K562 (cell line): ENCODE data around the gene MYO3B. TPM values are rescaled to one million over a fixed set of nuclear protein-coding genes. Genes with fewer than 3 reads are reported as not detected.
"Not testable (repeated sequence)": the region's sequence is repeated elsewhere in the genome, so short reads cannot be mapped to it uniquely, and the experiment has no call there.

Source experiments
- ATAC-seq: fragments of 200-7000 bp; cut with Tn5 transposase; 3 replicates; pipeline ENCODE4 v1.9.1; 2020; ENCODE audit warnings: moderate library complexity
- BruUV-seq: library from RNA; stranded (reverse); fragments of 400-500 nt; replicated peaks from 2 replicates; lab custom pipeline; 2021; lab: Mats Ljungman, UMichigan
- CTCF ChIA-PET: fragments of 300-600 bp; formaldehyde crosslinking; extraction: SDS; loops from one replicate; lab custom pipeline; 2021; ENCODE audit warnings: low intra/inter-chr PET ratio; lab: Yijun Ruan, JAX
- POLR2A ChIA-PET: fragments of 300-600, 350-650 bp; sonication (Branson Sonifier 250); formaldehyde crosslinking; extraction: SDS; loops from one replicate; lab custom pipeline; 2021; ENCODE audit warnings: antibody characterized with exemption, inconsistent platforms; lab: Yijun Ruan, JAX
- DNase-seq, 4 experiments: peaks; one replicate each; pipeline versions ENCODE4 v3.0.0 to v3.0.0-alpha.2; 2011 to 2018; ENCODE audit warnings: low spot score in 3 of 4, mixed read lengths in 3 of 4; ENCODE audit errors: extremely low read depth in 1 of 4
- FAIRE-seq: peaks from 2 replicates; lab custom pipeline; 2011; peaks lifted over from hg19 to GRCh38; lab: Jason Lieb, UNC
- H2AFZ ChIP-seq: 2 replicates; pipeline ENCODE4 v1.6.0; 2011; ENCODE audit warnings: low read depth, low read length, control low read depth, inconsistent platforms
- H3K27ac ChIP-seq: fragments of 200-600 bp; 3 replicates; pipeline ENCODE4 v1.8.0; 2011; ENCODE audit warnings: low read depth, mild to moderate bottlenecking, control low read depth, inconsistent platforms, low read length, moderate library complexity, mixed read lengths; ENCODE audit errors: extremely low read depth
- H3K27me3 ChIP-seq, 2 experiments: fragments of 300-600 bp in 1 of 2; 2 replicates in 1 of 2; 3 replicates in 1 of 2; pipeline versions ENCODE4 v1.6.0 to v1.8.0; 2011; ENCODE audit warnings: inconsistent platforms in 2 of 2, low read length in 2 of 2, mild to moderate bottlenecking in 1 of 2, mixed read lengths in 1 of 2, moderate library complexity in 1 of 2; ENCODE audit not compliant: control insufficient read depth in 2 of 2, insufficient read depth in 2 of 2
- H3K36me3 ChIP-seq: fragments of 300-600 bp; 3 replicates; pipeline ENCODE4 v1.8.0; 2011; ENCODE audit warnings: mild to moderate bottlenecking, low read length, inconsistent platforms; ENCODE audit not compliant: control insufficient read depth, insufficient read depth
- H3K4me1 ChIP-seq, 2 experiments: fragments of 200-600 bp in 1 of 2; replicated peaks in 1 of 2; 2 replicates in 1 of 2; 3 replicates in 1 of 2; pipeline versions ENCODE4 v1.5.1 to v1.8.0; 2011; ENCODE audit warnings: inconsistent platforms in 2 of 2, low read length in 2 of 2, mild to moderate bottlenecking in 1 of 2, mixed read lengths in 1 of 2, moderate library complexity in 1 of 2; ENCODE audit not compliant: control insufficient read depth in 2 of 2, insufficient read depth in 2 of 2
- H3K4me2 ChIP-seq: 2 replicates; pipeline ENCODE4 v1.6.1; 2011; ENCODE audit warnings: low read length, control low read depth, inconsistent platforms, mixed read lengths; ENCODE audit not compliant: insufficient read depth
- H3K4me3 ChIP-seq: fragments of 200-600 bp; sonication (generic), shearing (Covaris generic); 2 replicates; pipeline ENCODE4 v1.5.1; 2016; ENCODE audit warnings: control low read depth, inconsistent platforms
- H3K79me2 ChIP-seq: fragments of 200-600 bp; 3 replicates; pipeline ENCODE4 v1.8.0; 2011; ENCODE audit warnings: low read length, inconsistent platforms; ENCODE audit not compliant: control insufficient read depth, insufficient read depth
- H3K9ac ChIP-seq, 2 experiments: 2 replicates each; pipeline versions ENCODE4 v1.6.0 to v1.6.1; 2011; ENCODE audit warnings: low read depth in 2 of 2, low read length in 2 of 2, control low read depth in 1 of 2, inconsistent platforms in 1 of 2, mild to moderate bottlenecking in 1 of 2, mixed read lengths in 1 of 2; ENCODE audit not compliant: insufficient read depth in 1 of 2
- H3K9me1 ChIP-seq: one replicate; pipeline ENCODE4 v1.6.0; 2011; ENCODE audit warnings: inconsistent platforms, mild to moderate bottlenecking, low read length, moderate library complexity; ENCODE audit not compliant: control insufficient read depth, insufficient read depth
- H3K9me3 ChIP-seq: replicated peaks from 2 replicates; pipeline ENCODE4 v1.5.1; 2011; ENCODE audit warnings: low read depth, low read length, inconsistent platforms; ENCODE audit not compliant: control insufficient read depth, insufficient read depth
- H4K20me1 ChIP-seq: replicated peaks from 2 replicates; pipeline ENCODE4 v1.6.1; 2011; ENCODE audit warnings: low read length, inconsistent platforms, mixed read lengths; ENCODE audit not compliant: control insufficient read depth, insufficient read depth
- ARNT ChIP-seq, 2 experiments: fragments of 450-650 bp; IDR thresholded peaks; 2 replicates each; pipeline ENCODE4 v1.6.1; 2016; ENCODE audit warnings: mild to moderate bottlenecking in 1 of 2
- ELF4 ChIP-seq: fragments of 450-650 bp; formaldehyde crosslinking; IDR thresholded peaks from 2 replicates; pipeline ENCODE4 v1.4.0; 2022; ENCODE audit warnings: missing genetic modification characterization
- FOXA3 ChIP-seq, 2 experiments: fragments of 450-650 bp in 1 of 2; sonication (generic) in 1 of 2; formaldehyde crosslinking; IDR thresholded peaks in 1 of 2; conservative IDR thresholded peaks in 1 of 2; 2 replicates each; pipeline versions ENCODE4 v1.4.0 to v1.8.0; 2020 to 2022; ENCODE audit warnings: mild to moderate bottlenecking in 2 of 2, missing genetic modification reagents in 1 of 2
- HDAC2 ChIP-seq: fragments of 450-650 bp; IDR thresholded peaks from 2 replicates; pipeline ENCODE4 v1.6.1; 2016; ENCODE audit warnings: mild to moderate bottlenecking
- LCOR ChIP-seq: sonication (generic); formaldehyde crosslinking; IDR thresholded peaks from 2 replicates; pipeline ENCODE4 v1.8.0; 2022; ENCODE audit warnings: mild to moderate bottlenecking, missing genetic modification reagents
- MAZ ChIP-seq, 2 experiments: fragments of 450-650 bp in 1 of 2; sonication (generic) in 1 of 2; formaldehyde crosslinking; IDR thresholded peaks in 1 of 2; conservative IDR thresholded peaks in 1 of 2; 2 replicates each; pipeline versions ENCODE4 v1.4.0 to v1.5.0; 2020; ENCODE audit warnings: mild to moderate bottlenecking in 1 of 2, missing genetic modification reagents in 1 of 2
- PHB ChIP-seq: fragments of 250-450 bp; sonication (Bioruptor Pico); IDR thresholded peaks from 2 replicates; pipeline ENCODE4 v1.5.0; 2021
- PHB2 ChIP-seq: fragments of 450-650 bp; IDR thresholded peaks from 2 replicates; pipeline ENCODE4 v1.6.1; 2017; ENCODE audit warnings: low read depth
- RFX7 ChIP-seq: fragments of 250-450 bp; sonication (Bioruptor Pico); IDR thresholded peaks from 2 replicates; pipeline ENCODE4 v1.5.1; 2021; ENCODE audit warnings: mild to moderate bottlenecking
- TCF3 ChIP-seq: sonication (generic); formaldehyde crosslinking; IDR thresholded peaks from 2 replicates; pipeline ENCODE4 v1.4.0; 2020; ENCODE audit warnings: mild to moderate bottlenecking, missing genetic modification reagents
- ZNF444 ChIP-seq: fragments of 250-450 bp; sonication (Bioruptor Pico); IDR thresholded peaks from 2 replicates; pipeline ENCODE4 v1.4.0; 2020; ENCODE audit warnings: mild to moderate bottlenecking, moderate library complexity
- ZNF695 ChIP-seq: fragments of 450-650 bp; formaldehyde crosslinking; IDR thresholded peaks from 2 replicates; pipeline ENCODE4 v1.4.0; 2020; ENCODE audit warnings: mild to moderate bottlenecking, moderate library complexity
- ZNF780A ChIP-seq: fragments of 250-450 bp; sonication (Bioruptor Pico); IDR thresholded peaks from 2 replicates; pipeline ENCODE4 v1.5.0; 2021; ENCODE audit warnings: mild to moderate bottlenecking
- ZNF79 ChIP-seq: fragments of 250-450 bp; sonication (Bioruptor Pico); IDR thresholded peaks from 2 replicates; pipeline ENCODE4 v1.4.0; 2020; ENCODE audit warnings: low read depth, mild to moderate bottlenecking, moderate library complexity
- WGBS: fragments of 100-300 bp; shearing (Covaris generic); methylation state at CpG from one replicate; pipeline ENCODE4 v1.1.6; 2016; ENCODE audit warnings: low coverage, mixed read lengths; ENCODE audit not compliant: insufficient coverage; ENCODE audit errors: missing lambda C conversion rate; 5-methylcytosine and 5-hydroxymethylcytosine counted together
- in situ Hi-C: fragments of 300-500 bp; cut with MboI; formaldehyde crosslinking; loops from 4 replicates; pipeline ENCODE4 v1.15.0; 2018; ENCODE audit warnings: inconsistent platforms, mixed read lengths
- intact Hi-C: fragments of 100-400 bp; cut with micrococcal nuclease; formaldehyde crosslinking; loops from 2 replicates; pipeline ENCODE4 v1.14.2; 2022
- polyA plus RNA-seq, 8 experiments: library from polyadenylated mRNA; depleted of rRNA in 4 of 8; stranded (reverse) in 5 of 8; unstranded in 3 of 8; fragments of >200 nt; fragmentation: Nextera tagmentation in 2 of 8; fragmentation: Illumina TruSeq in 1 of 8; extraction: Ambion mirVana in 2 of 8; extraction: Trizol in 1 of 8; gene quantifications; 2 replicates each; pipeline versions ENCODE4 v1.2.1 to v1.2.3, GENCODE V29; 2011 to 2014; ENCODE audit warnings: inconsistent platforms in 1 of 8, missing spikeins in 1 of 8
- total RNA-seq, 7 experiments: library from RNA; depleted of rRNA in 6 of 7; stranded (reverse); fragments of >200 nt in 6 of 7; fragmentation: Illumina TruSeq in 2 of 7; extraction: Trizol in 2 of 7; gene quantifications; 2 replicates each; pipeline versions ENCODE4 v1.2.1 to v1.2.3, GENCODE V29; 2011 to 2021; ENCODE audit warnings: low replicate concordance in 1 of 7
- TF ChIP-seq, protein P1 (sequence below): IDR thresholded peaks from 2 replicates; pipeline ENCODE4 v1.6.1; 2014; ENCODE audit warnings: antibody characterized with exemption
- TF ChIP-seq, protein P2 (sequence below): sonication (generic); formaldehyde crosslinking; IDR thresholded peaks from 2 replicates; pipeline ENCODE4 v1.8.1; 2023; ENCODE audit warnings: mild to moderate bottlenecking, missing genetic modification reagents, moderate library complexity
- TF ChIP-seq, protein P3 (sequence below): fragments of 200-800 bp; sonication (Bioruptor generic); IDR thresholded peaks from 2 replicates; pipeline ENCODE4 v1.6.1; 2017; ENCODE audit warnings: missing genetic modification characterization, missing compliant biosample characterization

The MYO3B gene
- total and polyA plus RNA-seq, 9 of the 15 experiments (the other 6 are each of a cell fraction or from before 2014, with no cell fraction given) = 2.7 to 6.5 (median 3.6) TPM

DNA sequence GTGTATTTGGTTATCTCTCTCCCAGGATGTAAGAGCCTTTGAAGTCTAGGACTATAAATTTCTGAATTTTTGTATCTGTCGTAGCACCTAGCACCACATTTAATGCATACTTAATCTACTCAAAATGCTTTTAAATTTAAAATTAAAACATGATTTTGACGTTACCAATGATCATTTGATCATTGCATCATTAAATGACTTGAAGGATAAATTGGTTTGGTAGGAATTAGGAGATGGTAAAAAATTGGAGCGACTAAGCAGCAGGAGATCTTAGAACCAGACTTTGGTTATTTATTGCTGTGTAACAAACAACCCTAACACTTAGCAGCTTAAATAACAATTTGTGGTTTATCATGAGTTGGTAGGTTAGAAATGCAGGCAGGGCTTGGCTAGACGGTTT is 84.9 kb downstream of the MYO3B start (continued):
- TF ChIP-seq MAZ (CRISPR knock-in tag; conservative IDR thresholded peaks at IDR 0.05 in 1 of 2, IDR thresholded peaks at IDR 0.05 in 1 of 2) = no peak
- no peak for TF ChIP-seq PHB (CRISPR knock-in tag)

DNA sequence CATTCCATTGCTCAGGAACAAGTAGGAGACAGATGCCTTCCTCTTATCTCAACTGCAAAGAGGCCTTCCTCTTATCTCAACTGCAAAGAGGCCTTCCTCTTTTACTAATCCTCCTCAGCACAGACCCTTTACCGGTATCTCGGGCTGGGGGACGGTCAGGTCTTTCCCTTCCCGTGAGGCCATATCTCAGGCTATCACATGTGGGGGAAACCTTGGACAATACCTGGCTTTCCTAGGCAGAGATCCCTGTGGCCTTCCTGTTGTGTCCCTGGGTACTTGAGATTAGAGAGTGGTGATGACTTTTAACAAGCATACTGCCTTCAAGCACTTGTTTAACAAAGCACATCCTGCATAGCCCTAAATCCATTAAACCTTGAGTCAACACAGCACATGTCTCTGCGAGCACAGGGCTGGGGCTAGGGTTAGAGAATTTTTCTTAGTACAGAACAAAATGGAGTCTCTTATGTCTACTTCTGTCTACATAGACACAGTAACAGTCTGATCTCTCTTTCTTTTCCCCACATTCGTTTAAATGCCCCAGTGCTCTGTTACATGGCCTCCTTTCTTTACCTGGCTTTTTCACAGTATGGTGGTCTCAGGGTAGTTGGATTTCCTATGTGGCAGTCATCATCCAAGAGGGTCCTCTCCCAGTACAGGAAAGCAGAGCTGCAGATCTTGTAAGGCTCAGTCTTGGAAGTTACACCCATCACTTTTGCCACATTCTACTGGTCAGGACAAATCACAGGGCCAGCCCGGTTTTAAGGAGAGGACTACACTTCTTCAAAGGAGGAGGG is 86.0 kb downstream of the MYO3B start:
- peak overlapping the region; percentile 86 for H3K27ac ChIP-seq
- DNase-seq (peak; percentile 45 to 99 (median 70)), ATAC-seq (peak; percentile 87), FAIRE-seq (peak; percentile 88)
- BruUV-seq, H3K9me3 ChIP-seq, H3K9me1 ChIP-seq, H3K27me3 ChIP-seq, H3K4me3 ChIP-seq, in situ Hi-C loops, CTCF ChIA-PET, H4K20me1 ChIP-seq, H3K36me3 ChIP-seq, H3K79me2 ChIP-seq: not testable (repeated sequence)
- peak overlapping the region in 1 of 2 experiments; percentile 45; a peak in 2 of 4 replicates for H3K9ac ChIP-seq
- 0% methylated on average over 7 of the region's 7 CpGs for WGBS
- H3K4me2 ChIP-seq = peak overlapping the region; percentile 9; the same call in 1 of the 2 replicates
- peaks cover 26 to 41% of the 10 kb centered on the region in 2 experiments for H3K4me1 ChIP-seq
- H2AFZ ChIP-seq = peak overlapping the region; percentile 44; the same call in 1 of the 2 replicates
- intact Hi-C loops = loop anchor here (1.0 kb wide), 2 partner anchors 28 to 99 kb away; no protein-coding TSS in a partner anchor
- POLR2A ChIA-PET = interaction anchor here (0.9 to 1.5 kb wide), 3 partner anchors 10 to 17 kb away, joined by 4 to 5 read pairs (median 4); no protein-coding TSS in a partner anchor
- TF ChIP-seq LCOR (peak; percentile 97), ZNF695 (CRISPR knock-in tag) (peak; percentile 94), FOXA3 (CRISPR knock-in tag; conservative IDR thresholded peaks at IDR 0.05 in 1 of 2, IDR thresholded peaks at IDR 0.05 in 1 of 2) (peak; percentile 99 to 100), HDAC2 (peak; percentile 99), ZNF444 (peak; percentile 87), RFX7 (peak; percentile 94), ARNT (IDR thresholded peaks at IDR 0.05) (peak; percentile 99 to 100), ELF4 (CRISPR knock-in tag) (peak; percentile 98), ZNF780A (peak; percentile 96), TCF3 (CRISPR knock-in tag) (peak; percentile 99), ZNF79 (CRISPR knock-in tag) (peak; percentile 97), PHB2 (peak; percentile 100)
- TF ChIP-seq, protein P1, sequence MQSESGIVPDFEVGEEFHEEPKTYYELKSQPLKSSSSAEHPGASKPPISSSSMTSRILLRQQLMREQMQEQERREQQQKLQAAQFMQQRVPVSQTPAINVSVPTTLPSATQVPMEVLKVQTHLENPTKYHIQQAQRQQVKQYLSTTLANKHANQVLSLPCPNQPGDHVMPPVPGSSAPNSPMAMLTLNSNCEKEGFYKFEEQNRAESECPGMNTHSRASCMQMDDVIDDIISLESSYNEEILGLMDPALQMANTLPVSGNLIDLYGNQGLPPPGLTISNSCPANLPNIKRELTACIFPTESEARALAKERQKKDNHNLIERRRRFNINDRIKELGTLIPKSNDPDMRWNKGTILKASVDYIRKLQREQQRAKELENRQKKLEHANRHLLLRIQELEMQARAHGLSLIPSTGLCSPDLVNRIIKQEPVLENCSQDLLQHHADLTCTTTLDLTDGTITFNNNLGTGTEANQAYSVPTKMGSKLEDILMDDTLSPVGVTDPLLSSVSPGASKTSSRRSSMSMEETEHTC = peak; percentile 94
- TF ChIP-seq, protein P2, sequence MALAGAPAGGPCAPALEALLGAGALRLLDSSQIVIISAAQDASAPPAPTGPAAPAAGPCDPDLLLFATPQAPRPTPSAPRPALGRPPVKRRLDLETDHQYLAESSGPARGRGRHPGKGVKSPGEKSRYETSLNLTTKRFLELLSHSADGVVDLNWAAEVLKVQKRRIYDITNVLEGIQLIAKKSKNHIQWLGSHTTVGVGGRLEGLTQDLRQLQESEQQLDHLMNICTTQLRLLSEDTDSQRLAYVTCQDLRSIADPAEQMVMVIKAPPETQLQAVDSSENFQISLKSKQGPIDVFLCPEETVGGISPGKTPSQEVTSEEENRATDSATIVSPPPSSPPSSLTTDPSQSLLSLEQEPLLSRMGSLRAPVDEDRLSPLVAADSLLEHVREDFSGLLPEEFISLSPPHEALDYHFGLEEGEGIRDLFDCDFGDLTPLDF = 0 out of 2 replicates have a peak, but pooled peaks have one; percentile 64
- TF ChIP-seq, protein P3, sequence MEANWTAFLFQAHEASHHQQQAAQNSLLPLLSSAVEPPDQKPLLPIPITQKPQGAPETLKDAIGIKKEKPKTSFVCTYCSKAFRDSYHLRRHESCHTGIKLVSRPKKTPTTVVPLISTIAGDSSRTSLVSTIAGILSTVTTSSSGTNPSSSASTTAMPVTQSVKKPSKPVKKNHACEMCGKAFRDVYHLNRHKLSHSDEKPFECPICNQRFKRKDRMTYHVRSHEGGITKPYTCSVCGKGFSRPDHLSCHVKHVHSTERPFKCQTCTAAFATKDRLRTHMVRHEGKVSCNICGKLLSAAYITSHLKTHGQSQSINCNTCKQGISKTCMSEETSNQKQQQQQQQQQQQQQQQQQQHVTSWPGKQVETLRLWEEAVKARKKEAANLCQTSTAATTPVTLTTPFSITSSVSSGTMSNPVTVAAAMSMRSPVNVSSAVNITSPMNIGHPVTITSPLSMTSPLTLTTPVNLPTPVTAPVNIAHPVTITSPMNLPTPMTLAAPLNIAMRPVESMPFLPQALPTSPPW (CRISPR knock-in tag) = peak; percentile 86
